Fibroblast of villous mesenchyme (primary cell): ENCODE measurements around the gene CAMK1D. TPM values are rescaled to one million over a fixed set of nuclear protein-coding genes. Genes with fewer than 3 reads are reported as not detected.
A peak's percentile ranks its signal among the peaks of the same experiment; 100 is the strongest.

Source experiments
- DNase-seq: peaks from one replicate; pipeline ENCODE4 v3.0.0-alpha.2; 2010; ENCODE audit warnings: low read depth
- H3K4me3 ChIP-seq: 2 replicates; pipeline ENCODE4 v1.5.1; 2011; ENCODE audit warnings: low read depth, mild to moderate bottlenecking, low read length
- CTCF ChIP-seq: IDR thresholded peaks from 2 replicates; pipeline ENCODE4 v1.5.1; 2012; ENCODE audit warnings: low read depth, mild to moderate bottlenecking, low read length; ENCODE audit not compliant: insufficient read depth
- total RNA-seq: library from RNA; depleted of rRNA; stranded (reverse); fragments of >200 nt; gene quantifications from 2 replicates; pipeline ENCODE4 v1.2.3, GENCODE V29; 2012

CAMK1D gene
- total RNA-seq, 1 donor, result 1.3 TPM

DNA sequence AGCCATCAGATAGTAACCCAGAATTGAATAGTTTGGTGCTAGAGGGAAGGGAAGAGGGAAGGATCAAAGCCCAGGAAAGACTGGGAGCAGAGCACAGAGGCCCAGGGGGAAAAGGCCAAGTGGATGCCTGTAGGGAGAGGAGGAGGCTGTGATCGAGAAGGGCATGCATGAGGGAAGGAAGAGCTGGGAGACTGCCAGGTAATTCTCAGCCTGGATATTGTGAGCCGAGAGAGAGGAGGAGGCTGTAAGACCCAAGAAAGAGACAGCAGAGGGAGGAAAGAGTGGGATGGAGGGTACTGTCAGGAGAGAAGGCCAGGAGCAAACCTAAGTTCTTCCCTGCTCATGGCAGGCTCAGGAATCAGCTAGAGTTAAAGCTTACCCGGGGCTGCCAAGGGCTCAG lies 474.0 kb downstream of the CAMK1D start:
- H3K4me3 ChIP-seq, result no peak overlapping the region
- DNase-seq, result no peak
- TF ChIP-seq CTCF, result no peak

GRCh38 chr10:12825260-12825849 lies 476.0 kb downstream of the CAMK1D start:
- peak; percentile 65 for DNase-seq
- H3K4me3 ChIP-seq, result no peak overlapping the region
- TF ChIP-seq CTCF, result no peak

- no peak for TF ChIP-seq CTCF
- no peak overlapping the region for H3K4me3 ChIP-seq
- DNase-seq, result no peak
These were observed 477.5 kb downstream of the CAMK1D start for GRCh38 chr10:12826800-12827372.

DNA sequence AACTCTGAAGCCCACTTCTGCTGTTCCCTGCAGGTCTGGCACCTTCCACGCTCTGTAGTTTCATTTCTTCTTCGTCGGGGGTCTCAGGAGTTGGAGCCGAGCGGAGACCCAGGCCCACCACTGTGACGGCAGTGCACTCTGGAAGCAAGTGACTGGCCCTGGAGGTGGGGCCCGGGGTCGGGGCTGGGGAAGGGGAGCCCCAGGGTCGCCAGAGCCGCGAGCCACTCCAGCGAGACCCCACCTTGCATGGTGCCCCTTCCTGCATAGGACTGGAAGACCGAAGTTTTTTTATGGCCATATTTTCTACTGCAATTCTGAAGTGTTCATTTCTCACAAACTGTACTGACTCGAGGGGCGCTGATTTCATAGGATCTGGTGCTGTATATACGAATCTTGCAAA lies 479.4 kb downstream of the CAMK1D start:
- TF ChIP-seq CTCF, result no peak
- H3K4me3 ChIP-seq, result no peak overlapping the region
- no peak for DNase-seq

GRCh38 chr10:12829831-12830390 lies 480.6 kb downstream of the CAMK1D start:
- no peak for DNase-seq
- no peak for TF ChIP-seq CTCF
- H3K4me3 ChIP-seq, result no peak overlapping the region

GRCh38 chr10:12832096-12832495 lies 482.7 kb downstream of the CAMK1D start:
- H3K4me3 ChIP-seq, result no peak overlapping the region
- no peak for TF ChIP-seq CTCF
- DNase-seq, result no peak
